H9 (cell line): ENCODE data around the gene ANKRD11. TPM values are rescaled to one million over a fixed set of nuclear protein-coding genes. Genes with fewer than 3 reads are reported as not detected.

Experiments
- DNase-seq: peaks from one replicate; pipeline ENCODE4 v3.0.0-alpha.2; 2017
- H2AFZ ChIP-seq: one replicate; pipeline ENCODE4 v1.6.1; 2013; ENCODE audit warnings: mild to moderate bottlenecking, low read length, control low read depth, moderate library complexity
- H2AK5ac ChIP-seq: 2 replicates; pipeline ENCODE4 v1.6.1; 2013; ENCODE audit warnings: low read length, control low read depth, mixed read lengths; ENCODE audit not compliant: insufficient read length
- H2BK120ac ChIP-seq: one replicate; pipeline ENCODE4 v1.6.1; 2013; ENCODE audit warnings: low read depth, mild to moderate bottlenecking, low read length, control low read depth, inconsistent platforms; ENCODE audit not compliant: poor library complexity, severe bottlenecking
- H2BK12ac ChIP-seq: 2 replicates; pipeline ENCODE4 v1.6.1; 2013; ENCODE audit warnings: low read length, control low read depth, mixed read lengths, low read depth; ENCODE audit not compliant: insufficient read length
- H2BK15ac ChIP-seq: 2 replicates; pipeline ENCODE4 v1.6.1; 2013; ENCODE audit warnings: low read depth, low read length, control low read depth
- H2BK20ac ChIP-seq: one replicate; pipeline ENCODE4 v1.6.1; 2013; ENCODE audit warnings: low read depth, mild to moderate bottlenecking, low read length, control low read depth, inconsistent platforms; ENCODE audit not compliant: poor library complexity, severe bottlenecking
- H2BK5ac ChIP-seq: 2 replicates; pipeline ENCODE4 v1.6.1; 2013; ENCODE audit warnings: low read length, control low read depth, mixed read lengths; ENCODE audit not compliant: insufficient read length
- H3K14ac ChIP-seq: 2 replicates; pipeline ENCODE4 v1.6.1; 2013; ENCODE audit warnings: low read length, control low read depth; ENCODE audit not compliant: insufficient read depth
- H3K18ac ChIP-seq: 2 replicates; pipeline ENCODE4 v1.6.1; 2013; ENCODE audit warnings: low read depth, mild to moderate bottlenecking, mixed read lengths, low read length, control low read depth; ENCODE audit not compliant: insufficient read length
- H3K23ac ChIP-seq: 2 replicates; pipeline ENCODE4 v1.6.1; 2013; ENCODE audit warnings: low read length, control low read depth, mixed read lengths, low read depth; ENCODE audit not compliant: insufficient read length
- H3K23me2 ChIP-seq: 2 replicates; pipeline ENCODE4 v1.6.1; 2013; ENCODE audit warnings: low read depth, mild to moderate bottlenecking, mixed read lengths, low read length, control low read depth; ENCODE audit not compliant: insufficient read length, poor library complexity, severe bottlenecking
- H3K27ac ChIP-seq: 2 replicates; pipeline ENCODE4 v1.5.1; 2013; ENCODE audit warnings: low read length, control low read depth, mixed read lengths, low read depth; ENCODE audit not compliant: insufficient read length
- H3K27me3 ChIP-seq: 2 replicates; pipeline ENCODE4 v1.6.1; 2013; ENCODE audit warnings: low read length, control low read depth, inconsistent platforms; ENCODE audit not compliant: insufficient read depth
- H3K4ac ChIP-seq: 2 replicates; pipeline ENCODE4 v1.6.1; 2013; ENCODE audit warnings: low read depth, mild to moderate bottlenecking, control low read depth, inconsistent platforms, low read length, moderate library complexity
- H3K4me1 ChIP-seq: 2 replicates; pipeline ENCODE4 v1.6.1; 2013; ENCODE audit warnings: low read length, control low read depth, inconsistent platforms; ENCODE audit not compliant: insufficient read depth
- H3K4me2 ChIP-seq: 2 replicates; pipeline ENCODE4 v1.6.1; 2013; ENCODE audit warnings: low read length, control low read depth, mixed read lengths; ENCODE audit not compliant: insufficient read length, insufficient read depth
- H3K56ac ChIP-seq: 2 replicates; pipeline ENCODE4 v1.6.1; 2013; ENCODE audit warnings: low read depth, mild to moderate bottlenecking, mixed read lengths, low read length, control low read depth; ENCODE audit not compliant: insufficient read length
- H3K79me1 ChIP-seq: 2 replicates; pipeline ENCODE4 v1.6.1; 2013; ENCODE audit warnings: low read depth, mild to moderate bottlenecking, moderate library complexity, low read length, control low read depth, inconsistent platforms; ENCODE audit not compliant: insufficient read depth, poor library complexity, severe bottlenecking
- H3K79me2 ChIP-seq: 2 replicates; pipeline ENCODE4 v1.6.1; 2013; ENCODE audit warnings: low read length, control low read depth, inconsistent platforms; ENCODE audit not compliant: insufficient read depth
- H3K9ac ChIP-seq: 2 replicates; pipeline ENCODE4 v1.6.1; 2013; ENCODE audit warnings: low read length, control low read depth, mixed read lengths; ENCODE audit not compliant: insufficient read length; ENCODE audit errors: extremely low read depth
- H3K9me3 ChIP-seq: one replicate; pipeline ENCODE4 v1.6.1; 2013; ENCODE audit warnings: low read depth, low read length, inconsistent platforms; ENCODE audit not compliant: control insufficient read depth
- H3T11ph ChIP-seq: one replicate; pipeline ENCODE4 v1.6.1; 2013; ENCODE audit warnings: mild to moderate bottlenecking, low read length, control low read depth, inconsistent platforms
- H4K20me1 ChIP-seq: one replicate; pipeline ENCODE4 v1.6.1; 2013; ENCODE audit not compliant: control insufficient read depth, insufficient read length, insufficient read depth
- H4K5ac ChIP-seq: 2 replicates; pipeline ENCODE4 v1.6.1; 2013; ENCODE audit warnings: low read depth, mild to moderate bottlenecking, mixed read lengths, low read length, control low read depth; ENCODE audit not compliant: insufficient read length
- H4K8ac ChIP-seq: replicated peaks from 2 replicates; pipeline ENCODE4 v1.6.1; 2013; ENCODE audit warnings: low read length, control low read depth, mixed read lengths, low read depth; ENCODE audit not compliant: insufficient read length
- H4K91ac ChIP-seq: 2 replicates; pipeline ENCODE4 v1.6.1; 2013; ENCODE audit warnings: low read depth, mild to moderate bottlenecking, moderate library complexity, mixed read lengths, low read length, control low read depth; ENCODE audit not compliant: insufficient read length
- H3K27ac Mint-ChIP-seq, 3 experiments: 2 replicates in 2 of 3; 3 replicates in 1 of 3; pipeline ENCODE4 v1.8.0; 2020 to 2021; ENCODE audit warnings: mixed read lengths in 3 of 3, mild to moderate bottlenecking in 1 of 3, moderate library complexity in 1 of 3
- H3K27me3 Mint-ChIP-seq: 2 replicates; pipeline ENCODE4 v1.8.0; 2021; ENCODE audit warnings: low read depth, mild to moderate bottlenecking, moderate library complexity, mixed read lengths
- H3K36me3 Mint-ChIP-seq, 3 experiments: 2 replicates in 2 of 3; 3 replicates in 1 of 3; pipeline ENCODE4 v1.8.0; 2020 to 2021; ENCODE audit warnings: low read depth in 3 of 3, mixed read lengths in 3 of 3; ENCODE audit not compliant: insufficient read depth in 1 of 3
- H3K4me1 Mint-ChIP-seq, 2 experiments: 2 replicates each; pipeline ENCODE4 v1.8.0; 2020; ENCODE audit warnings: mixed read lengths in 2 of 2
- H3K4me3 Mint-ChIP-seq, 2 experiments: 2 replicates in 1 of 2; 3 replicates in 1 of 2; pipeline ENCODE4 v1.8.0; 2020 to 2021; ENCODE audit warnings: mild to moderate bottlenecking in 2 of 2, mixed read lengths in 2 of 2, moderate library complexity in 1 of 2
- H3K9me3 Mint-ChIP-seq, 2 experiments: 2 replicates in 1 of 2; 3 replicates in 1 of 2; pipeline ENCODE4 v1.8.0; 2020; ENCODE audit warnings: mild to moderate bottlenecking in 2 of 2, mixed read lengths in 2 of 2, moderate library complexity in 1 of 2
- CTCF ChIP-seq: fragments of 200-600 bp; sonication (generic); conservative IDR thresholded peaks from 3 replicates; pipeline ENCODE4 v1.8.0; 2021; ENCODE audit warnings: antibody characterized with exemption, mild to moderate bottlenecking
- WGBS: extraction: QIAGEN DNeasy Blood & Tissue Kit; methylation state at CpG from one replicate; pipeline ENCODE4 v1.1.7; 2013; ENCODE audit warnings: missing lambda C conversion rate, low lambda C conversion rate, mixed read lengths; ENCODE audit not compliant: insufficient read length; ENCODE audit errors: extremely low coverage; 5-methylcytosine and 5-hydroxymethylcytosine counted together
- total RNA-seq: library from RNA; stranded (reverse); gene quantifications from 2 replicates; pipeline ENCODE4 v1.2.1, GENCODE V29; 2021

Gene ANKRD11
- total RNA-seq, 1 experiment from 2014 or later = 181 TPM

GRCh38 chr16:89460556-89460955 is 29.8 kb downstream of the ANKRD11 start:
- H4K91ac ChIP-seq = no peak overlapping the region
- no peak overlapping the region for H2BK120ac ChIP-seq
- no peak overlapping the region for H2BK5ac ChIP-seq
- no peak overlapping the region for H3K9ac ChIP-seq
- H3K9me3 ChIP-seq = no peaks in the 10 kb centered on the region
- no peak overlapping the region for H2BK15ac ChIP-seq
- no peak overlapping the region for H3K4ac ChIP-seq
- H3K79me1 ChIP-seq = peaks cover 4% of the 10 kb centered on the region
- no peaks in the 10 kb centered on the region for H3K27me3 ChIP-seq
- H3K14ac ChIP-seq = no peak overlapping the region
- no peak overlapping the region for H3K27ac ChIP-seq
- Mint-ChIP-seq H3K4me1 (peaks cover 13 to 21% of the 10 kb centered on the region in 2 experiments), H3K9me3 (peaks cover 16 to 33% of the 10 kb centered on the region in 2 experiments), H3K27me3 (no peaks in the 10 kb centered on the region), H3K4me3 (no peak overlapping the region), H3K27ac (no peak overlapping the region), H3K36me3 (peaks cover 32 to 55% (median 32%) of the 10 kb centered on the region in 3 experiments)
- H3K18ac ChIP-seq = no peak overlapping the region
- no peak overlapping the region for H2AFZ ChIP-seq
- no peaks in the 10 kb centered on the region; the same call in 1 of the 2 replicates for H3K4me1 ChIP-seq
- DNase-seq = no peak
- H4K20me1 ChIP-seq = no peaks in the 10 kb centered on the region
- H3K23me2 ChIP-seq = no peaks in the 10 kb centered on the region
- no peak overlapping the region for H2BK12ac ChIP-seq
- H2AK5ac ChIP-seq = no peak overlapping the region
- no peak overlapping the region for H3K56ac ChIP-seq
- H3K23ac ChIP-seq = no peak overlapping the region
- no peak overlapping the region for H4K5ac ChIP-seq
- no peak overlapping the region for H2BK20ac ChIP-seq
- peaks cover 62% of the 10 kb centered on the region for H3K79me2 ChIP-seq
- no CpG with 5 or more reads among the region's 6 CpGs for WGBS
- no peak for TF ChIP-seq CTCF
- H4K8ac ChIP-seq = no peak overlapping the region
- no peak overlapping the region for H3K4me2 ChIP-seq
- H3T11ph ChIP-seq = no peak overlapping the region
